Medulla oblongata (tissue), 1 donor: Measurements from ENCODE around the gene CEP128.

Source experiments
- DNase-seq: peaks from one replicate; pipeline ENCODE4 v3.0.0-alpha.2; 2015; ENCODE audit errors: extremely low spot score

The CEP128 gene

GRCh38 chr14:80776186-80776585 lies 165.4 kb downstream of the CEP128 start:
- DNase-seq = no peak

- DNase-seq = no peak
These were observed 169.0 kb downstream of the CEP128 start for GRCh38 chr14:80772504-80772903.

GRCh38 chr14:80771201-80771600 lies 170.3 kb downstream of the CEP128 start:
- DNase-seq = no peak

GRCh38 chr14:80770114-80770908 lies 171.2 kb downstream of the CEP128 start:
- DNase-seq = no peak

- no peak for DNase-seq
These were observed 172.9 kb downstream of the CEP128 start for GRCh38 chr14:80768646-80769045.

- DNase-seq = no peak
These were observed 176.5 kb downstream of the CEP128 start for GRCh38 chr14:80764921-80765507.

- no peak for DNase-seq
These were observed 177.0 kb downstream of the CEP128 start for GRCh38 chr14:80764496-80764895.

GRCh38 chr14:80762641-80763228 lies 178.8 kb downstream of the CEP128 start:
- DNase-seq = no peak

GRCh38 chr14:80754696-80755095 lies 186.8 kb downstream of the CEP128 start:
- no peak for DNase-seq

- DNase-seq = no peak
These were observed 190.3 kb downstream of the CEP128 start for GRCh38 chr14:80751285-80751684.

- DNase-seq = no peak
These were observed 215.3 kb downstream of the CEP128 start for GRCh38 chr14:80726211-80726610.

- DNase-seq = no peak
These were observed 222.6 kb downstream of the CEP128 start for GRCh38 chr14:80718940-80719339.

GRCh38 chr14:80714474-80714873 lies 227.1 kb downstream of the CEP128 start:
- no peak for DNase-seq

GRCh38 chr14:80713076-80713850 lies 228.3 kb downstream of the CEP128 start:
- DNase-seq = no peak

- no peak for DNase-seq
These were observed 236.1 kb downstream of the CEP128 start for GRCh38 chr14:80705241-80705980.

- no peak for DNase-seq
These were observed 240.9 kb downstream of the CEP128 start for GRCh38 chr14:80700601-80701000.

GRCh38 chr14:80699861-80700260 lies 241.7 kb downstream of the CEP128 start:
- no peak for DNase-seq

- DNase-seq = no peak
These were observed 242.6 kb downstream of the CEP128 start for GRCh38 chr14:80698974-80699373.

GRCh38 chr14:80695869-80696268 lies 245.7 kb downstream of the CEP128 start:
- no peak for DNase-seq

- DNase-seq = no peak
These were observed 248.6 kb downstream of the CEP128 start for GRCh38 chr14:80692903-80693302.

- no peak for DNase-seq
These were observed 259.9 kb downstream of the CEP128 start for GRCh38 chr14:80681651-80682050.

GRCh38 chr14:80679273-80679672 lies 262.3 kb downstream of the CEP128 start:
- no peak for DNase-seq
